Measurements from ENCODE around the gene SRSF2. TPM values are rescaled to one million over a fixed set of nuclear protein-coding genes. Genes with fewer than 3 reads are reported as not detected.
"Not testable (repeated sequence)": the region's sequence is repeated elsewhere in the genome, so short reads cannot be mapped to it uniquely, and the experiment has no call there.

SRSF2 gene
- total RNA-seq, 1 donor from 2014 or later: 122 TPM

GRCh38 chr17:76732734-76733617, 4.2 kb downstream of the SRSF2 start:
- no peak for ATAC-seq
- H3K27me3 ChIP-seq (ENCODE audit: low read depth): no peaks in the 10 kb centered on the region
- peaks cover 73% of the 10 kb centered on the region for H3K4me1 ChIP-seq
- H3K36me3 ChIP-seq: peaks cover 72% of the 10 kb centered on the region
- H3K27ac ChIP-seq: no peak overlapping the region
- H3K9me3 ChIP-seq: no peaks in the 10 kb centered on the region
- H3K4me3 ChIP-seq: no peak overlapping the region
- intact Hi-C loops (cut with DNase I): no loop called here
- TF ChIP-seq, protein P1, sequence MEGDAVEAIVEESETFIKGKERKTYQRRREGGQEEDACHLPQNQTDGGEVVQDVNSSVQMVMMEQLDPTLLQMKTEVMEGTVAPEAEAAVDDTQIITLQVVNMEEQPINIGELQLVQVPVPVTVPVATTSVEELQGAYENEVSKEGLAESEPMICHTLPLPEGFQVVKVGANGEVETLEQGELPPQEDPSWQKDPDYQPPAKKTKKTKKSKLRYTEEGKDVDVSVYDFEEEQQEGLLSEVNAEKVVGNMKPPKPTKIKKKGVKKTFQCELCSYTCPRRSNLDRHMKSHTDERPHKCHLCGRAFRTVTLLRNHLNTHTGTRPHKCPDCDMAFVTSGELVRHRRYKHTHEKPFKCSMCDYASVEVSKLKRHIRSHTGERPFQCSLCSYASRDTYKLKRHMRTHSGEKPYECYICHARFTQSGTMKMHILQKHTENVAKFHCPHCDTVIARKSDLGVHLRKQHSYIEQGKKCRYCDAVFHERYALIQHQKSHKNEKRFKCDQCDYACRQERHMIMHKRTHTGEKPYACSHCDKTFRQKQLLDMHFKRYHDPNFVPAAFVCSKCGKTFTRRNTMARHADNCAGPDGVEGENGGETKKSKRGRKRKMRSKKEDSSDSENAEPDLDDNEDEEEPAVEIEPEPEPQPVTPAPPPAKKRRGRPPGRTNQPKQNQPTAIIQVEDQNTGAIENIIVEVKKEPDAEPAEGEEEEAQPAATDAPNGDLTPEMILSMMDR (IDR thresholded peaks at IDR 0.05): no peak
- no peak for DNase-seq

- H3K36me3 ChIP-seq: peaks cover 72% of the 10 kb centered on the region
- intact Hi-C loops (cut with DNase I); H3K27ac ChIP-seq; H3K9me3 ChIP-seq; H3K4me3 ChIP-seq; DNase-seq; ATAC-seq; H3K27me3 ChIP-seq (ENCODE audit: low read depth): not testable (repeated sequence)
- H3K4me1 ChIP-seq: peaks cover 80% of the 10 kb centered on the region
Measured at GRCh38 chr17:76731800-76732733, 5.1 kb downstream of the SRSF2 start.

- Histone ChIP-seq H3K4me1 (peaks cover 78% of the 10 kb centered on the region), H3K36me3 (peaks cover 65% of the 10 kb centered on the region), H3K27ac (peak overlapping the region; percentile 99), H3K9me3 (no peaks in the 10 kb centered on the region), H3K4me3 (peak overlapping the region; percentile 98), H3K27me3 (ENCODE audit: low read depth) (no peaks in the 10 kb centered on the region)
- TF ChIP-seq, protein P1 (IDR thresholded peaks at IDR 0.05): no peak
- intact Hi-C loops (cut with DNase I): no loop called here
- ATAC-seq (no peak), DNase-seq (no peak)
Measured at GRCh38 chr17:76727745-76728456, 9.2 kb downstream of the SRSF2 start.

- TF ChIP-seq, protein P1 (IDR thresholded peaks at IDR 0.05): peak; percentile 78
- Histone ChIP-seq H3K9me3 (no peaks in the 10 kb centered on the region), H3K27me3 (ENCODE audit: low read depth) (no peaks in the 10 kb centered on the region), H3K27ac (peak within 1 kb of the TSS; percentile 99), H3K4me1 (peaks cover 70% of the 10 kb centered on the region), H3K36me3 (peaks cover 65% of the 10 kb centered on the region), H3K4me3 (peak within 1 kb of the TSS; percentile 98)
- peak; percentile 91 for DNase-seq
- ATAC-seq: peak; percentile 78 to 81
- intact Hi-C loops (cut with DNase I): no loop called here
Measured at GRCh38 chr17:76726776-76727718, 10.1 kb downstream of the SRSF2 start, which contains the start of gene METTL23. Gene METTL23 (plus strand): TSS chr17:76726839. CDS start chr17:76729711, 2,872 bp downstream.

DNA sequence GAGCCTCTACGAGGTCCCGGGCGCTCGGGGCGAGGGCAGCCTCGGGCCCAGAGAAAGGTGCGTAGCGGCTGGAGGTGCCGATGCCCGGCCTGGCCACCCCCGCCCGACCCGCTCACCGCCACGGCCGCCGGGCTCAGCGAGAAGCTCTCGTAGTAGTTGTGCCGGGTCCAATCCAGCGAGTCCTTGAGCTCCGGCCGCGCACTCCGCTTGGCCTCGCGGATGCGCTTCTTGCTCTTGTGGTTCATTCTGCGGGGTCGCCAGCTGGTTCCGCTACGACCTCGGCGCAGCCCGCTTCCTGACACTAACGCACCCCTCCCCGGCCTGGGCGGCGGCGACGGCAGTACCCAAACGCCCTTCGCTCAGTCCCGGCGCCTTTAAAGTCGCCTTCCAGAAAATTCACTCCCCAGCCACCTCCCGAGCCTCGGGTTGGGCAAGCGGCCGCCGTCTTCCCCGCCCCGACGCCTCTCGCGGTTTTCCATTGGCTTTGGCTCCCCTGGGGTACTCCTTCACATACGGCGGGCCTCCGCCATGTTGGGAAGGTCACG, 10.8 kb downstream of the SRSF2 start, which contains the start of gene JMJD6:
TSS of gene JMJD6 (minus strand) at position 376 of the 545 bp plus-strand sequence. CDS start at position 245, 131 bp downstream.
- Histone ChIP-seq H3K36me3 (peaks cover 65% of the 10 kb centered on the region), H3K27ac (peak within 1 kb of the TSS; percentile 99), H3K4me3 (peak within 1 kb of the TSS; percentile 98), H3K9me3 (no peaks in the 10 kb centered on the region), H3K27me3 (ENCODE audit: low read depth) (no peaks in the 10 kb centered on the region), H3K4me1 (peaks cover 62% of the 10 kb centered on the region)
- DNase-seq (peak; percentile 97), ATAC-seq (peak; percentile 95 to 97)
- TF ChIP-seq, protein P1 (IDR thresholded peaks at IDR 0.05): no peak
- intact Hi-C loops (cut with DNase I): no loop called here
